HEK293 (cell line): ENCODE data around the gene DOK1.

ENCODE experiments used
- CTCF ChIP-seq: fragments of 450-650 bp; formaldehyde crosslinking; IDR thresholded peaks from 2 replicates; pipeline ENCODE4 v1.5.1; 2016; ENCODE audit warnings: missing biosample characterization, missing genetic modification characterization
- ZBTB10 ChIP-seq: fragments of 450-650 bp; formaldehyde crosslinking; IDR thresholded peaks from 2 replicates; pipeline ENCODE4 v1.5.1; 2016; ENCODE audit warnings: missing biosample characterization, missing genetic modification characterization
- ZNF488 ChIP-seq: fragments of 450-650 bp; formaldehyde crosslinking; IDR thresholded peaks from 2 replicates; pipeline ENCODE4 v1.5.1; 2016; ENCODE audit warnings: missing biosample characterization, missing genetic modification characterization
- ZNF776 ChIP-seq: fragments of 450-650 bp; formaldehyde crosslinking; IDR thresholded peaks from 2 replicates; pipeline ENCODE4 v1.5.0; 2017; ENCODE audit warnings: missing biosample characterization, missing genetic modification characterization, borderline replicate concordance

GRCh38 chr2:74550231-74550630, 4.3 kb upstream of the DOK1 start:
- TF ChIP-seq ZBTB10: no peak
- no peak for TF ChIP-seq ZNF488 (tag by site-specific recombination)
- no peak for TF ChIP-seq CTCF (tag by site-specific recombination)
- no peak for TF ChIP-seq ZNF776 (tag by site-specific recombination)
